IMR-90 (cell line): Measurements from ENCODE around the gene CNNM2. TPM values are rescaled to one million over a fixed set of nuclear protein-coding genes. Genes with fewer than 3 reads are reported as not detected.

Experiments
- ATAC-seq: fragments of 200-7000 bp; cut with Tn5 transposase; 2 replicates; pipeline ENCODE4 v1.9.1; 2020; ENCODE audit warnings: low read depth, mild to moderate bottlenecking, moderate library complexity
- BruUV-seq: library from RNA; stranded (reverse); fragments of 400-500 nt; replicated peaks from 2 replicates; lab custom pipeline; 2021; lab: Mats Ljungman, UMichigan
- CTCF ChIA-PET: fragments of 300-600 bp; formaldehyde crosslinking; extraction: SDS; loops from one replicate; lab custom pipeline; 2021; ENCODE audit warnings: antibody characterized with exemption; lab: Yijun Ruan, JAX
- POLR2A ChIA-PET: fragments of 300-600 bp; sonication (Branson Sonifier 250); formaldehyde crosslinking; loops from one replicate; lab custom pipeline; 2022; ENCODE audit warnings: antibody characterized with exemption; ENCODE audit not compliant: unreplicated experiment; lab: Charles Lee
- DNase-seq: peaks from one replicate; pipeline ENCODE4 v3.0.0; 2013
- H2AFZ ChIP-seq: replicated peaks from 2 replicates; pipeline ENCODE3; 2013; ENCODE audit warnings: low read length, mild to moderate bottlenecking; ENCODE audit not compliant: poor library complexity
- H2AK5ac ChIP-seq: 2 replicates; pipeline ENCODE4 v1.6.1; 2013; ENCODE audit warnings: low read depth, low read length, inconsistent platforms
- H2AK9ac ChIP-seq: replicated peaks from 2 replicates; pipeline ENCODE3; 2013; ENCODE audit warnings: mild to moderate bottlenecking, low read depth, low read length, moderate library complexity; ENCODE audit not compliant: poor library complexity
- H2BK120ac ChIP-seq: 2 replicates; pipeline ENCODE4 v1.6.1; 2013; ENCODE audit warnings: low read depth, low read length, inconsistent platforms
- H2BK15ac ChIP-seq: 3 replicates; pipeline ENCODE4 v1.6.1; 2013; ENCODE audit warnings: low read depth, low read length, inconsistent platforms
- H2BK20ac ChIP-seq: 2 replicates; pipeline ENCODE4 v1.6.1; 2013; ENCODE audit warnings: low read depth, mild to moderate bottlenecking, inconsistent platforms, low read length, moderate library complexity
- H2BK5ac ChIP-seq: 2 replicates; pipeline ENCODE4 v1.6.1; 2013; ENCODE audit warnings: mild to moderate bottlenecking, low read depth, low read length, inconsistent platforms; ENCODE audit not compliant: poor library complexity, severe bottlenecking
- H3K14ac ChIP-seq: replicated peaks from 2 replicates; pipeline ENCODE4 v1.6.1; 2013; ENCODE audit warnings: low read depth, low read length, inconsistent platforms
- H3K18ac ChIP-seq: 2 replicates; pipeline ENCODE4 v1.6.1; 2013; ENCODE audit warnings: low read depth, low read length, control low read depth
- H3K23ac ChIP-seq: 2 replicates; pipeline ENCODE4 v1.6.1; 2013; ENCODE audit warnings: low read depth, low read length, inconsistent platforms
- H3K27ac ChIP-seq: 2 replicates; pipeline ENCODE4 v1.5.1; 2013; ENCODE audit warnings: mild to moderate bottlenecking, control low read depth, low read length; ENCODE audit not compliant: insufficient read depth
- H3K27me3 ChIP-seq: 2 replicates; pipeline ENCODE4 v1.6.1; 2013; ENCODE audit warnings: low read length; ENCODE audit not compliant: control insufficient read depth, insufficient read depth
- H3K36me3 ChIP-seq: 2 replicates; pipeline ENCODE4 v1.6.1; 2013; ENCODE audit warnings: low read length, mixed read lengths; ENCODE audit not compliant: control insufficient read depth, insufficient read depth
- H3K4ac ChIP-seq: 2 replicates; pipeline ENCODE4 v1.6.1; 2013; ENCODE audit warnings: low read depth, low read length, inconsistent platforms
- H3K4me1 ChIP-seq: 2 replicates; pipeline ENCODE4 v1.6.1; 2013; ENCODE audit warnings: low read length, mixed read lengths; ENCODE audit not compliant: control insufficient read depth, insufficient read depth
- H3K4me2 ChIP-seq: 2 replicates; pipeline ENCODE4 v1.6.1; 2013; ENCODE audit warnings: low read depth, mild to moderate bottlenecking, control low read depth, low read length, moderate library complexity
- H3K4me3 ChIP-seq: 2 replicates; pipeline ENCODE4 v1.5.1; 2013; ENCODE audit warnings: low read depth, mild to moderate bottlenecking, control low read depth, low read length, moderate library complexity; ENCODE audit not compliant: insufficient read depth
- H3K56ac ChIP-seq: 2 replicates; pipeline ENCODE4 v1.6.1; 2013; ENCODE audit warnings: low read length, inconsistent platforms; ENCODE audit not compliant: insufficient read depth; ENCODE audit errors: extremely low read depth
- H3K79me1 ChIP-seq, 2 experiments: 2 replicates each; pipeline ENCODE4 v1.6.1; 2013; ENCODE audit warnings: low read length in 2 of 2, inconsistent platforms in 1 of 2, low read depth in 1 of 2
- H3K9ac ChIP-seq: 2 replicates; pipeline ENCODE4 v1.6.1; 2013; ENCODE audit warnings: low read depth, low read length, control low read depth
- H3K9me1 ChIP-seq: 2 replicates; pipeline ENCODE4 v1.6.1; 2013; ENCODE audit warnings: low read length, inconsistent platforms; ENCODE audit not compliant: insufficient read depth
- H3K9me3 ChIP-seq: 2 replicates; pipeline ENCODE4 v1.6.1; 2013; ENCODE audit warnings: low read length; ENCODE audit not compliant: control insufficient read depth, insufficient read depth
- H4K20me1 ChIP-seq: 2 replicates; pipeline ENCODE4 v1.6.1; 2013; ENCODE audit warnings: low read length, inconsistent platforms; ENCODE audit not compliant: insufficient read depth
- H4K5ac ChIP-seq: 2 replicates; pipeline ENCODE4 v1.6.1; 2013; ENCODE audit warnings: mild to moderate bottlenecking, low read depth, low read length, control low read depth
- H4K8ac ChIP-seq, 2 experiments: 2 replicates each; pipeline ENCODE4 v1.6.1; 2013; ENCODE audit warnings: low read depth in 2 of 2, low read length in 2 of 2, control low read depth in 1 of 2, inconsistent platforms in 1 of 2
- H4K91ac ChIP-seq: 2 replicates; pipeline ENCODE4 v1.6.1; 2013; ENCODE audit warnings: low read depth, low read length, inconsistent platforms; ENCODE audit not compliant: insufficient read depth
- BHLHE40 ChIP-seq: fragments of 150-350 bp; IDR thresholded peaks from 2 replicates; pipeline ENCODE4 v1.6.1; 2016; ENCODE audit warnings: mild to moderate bottlenecking, low read depth, low read length
- MAFK ChIP-seq: IDR thresholded peaks from 2 replicates; pipeline ENCODE4 v1.6.1; 2012; ENCODE audit warnings: low read depth, low read length, improper control_type of control experiment
- POLR2A ChIP-seq: IDR thresholded peaks from 2 replicates; pipeline ENCODE4 v1.6.1; 2012; ENCODE audit warnings: mild to moderate bottlenecking, low read depth, low read length
- WGBS, 2 experiments: methylation state at CpG; one replicate each; pipeline versions ENCODE4 v1.1.5 to v1.1.7; 2013; ENCODE audit warnings: missing lambda C conversion rate in 2 of 2; ENCODE audit not compliant: insufficient read length in 1 of 2; ENCODE audit errors: extremely low coverage in 2 of 2; 5-methylcytosine and 5-hydroxymethylcytosine counted together
- dilution Hi-C: fragments of 300-500 bp; cut with HindIII; formaldehyde crosslinking; loops from one replicate; pipeline ENCODE4 v1.14.3; 2018; ENCODE audit warnings: low sequenced_read_pairs; ENCODE audit not compliant: unreplicated experiment
- in situ Hi-C: fragments of 300-500 bp; cut with MboI; formaldehyde crosslinking; loops from 3 replicates; pipeline ENCODE4 v1.14.3; 2019; ENCODE audit warnings: low sequenced_read_pairs, inconsistent platforms, mixed read lengths
- intact Hi-C: fragments of 100-400 bp; cut with micrococcal nuclease; formaldehyde crosslinking; loops from 2 replicates; pipeline ENCODE4 v1.10.0; 2022
- polyA plus RNA-seq, 3 experiments: library from polyadenylated mRNA; depleted of rRNA; stranded (reverse); fragments of >200 nt; gene quantifications; 2 replicates each; pipeline ENCODE4 v1.2.3, GENCODE V29; 2012; ENCODE audit warnings: low replicate concordance in 1 of 3
- total RNA-seq: library from RNA; depleted of rRNA; stranded (reverse); fragments of >200 nt; gene quantifications from 2 replicates; pipeline ENCODE4 v1.2.3, GENCODE V29; 2012
- TF ChIP-seq, protein P1 (sequence below): fragments of 150-350 bp; IDR thresholded peaks from 2 replicates; pipeline ENCODE4 v1.6.1; 2017; ENCODE audit warnings: mild to moderate bottlenecking, antibody characterized with exemption, low read length, low read depth

Gene CNNM2
- total and polyA plus RNA-seq, 2 of the 4 experiments (the other 2 are of a cell fraction), result 4.7 to 5.6 TPM

DNA sequence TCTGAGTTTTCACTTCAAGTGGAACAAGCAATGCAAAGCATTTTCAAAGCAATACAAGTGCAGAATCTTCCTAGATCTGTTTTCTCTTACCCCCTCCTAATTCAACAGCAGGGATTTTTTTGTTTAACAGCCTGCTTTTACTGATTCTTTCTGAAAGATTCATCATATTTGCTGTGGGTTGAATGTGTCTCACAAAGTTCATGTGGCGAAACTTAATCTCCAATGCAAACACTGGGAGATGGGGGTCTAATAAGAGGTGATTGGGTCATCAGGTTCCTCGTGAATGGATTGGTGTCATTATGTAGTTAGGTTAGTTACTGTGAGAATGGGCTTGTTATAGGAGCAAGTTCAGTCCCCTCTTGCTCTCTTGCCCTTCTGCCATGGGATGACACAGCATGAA lies 107.6 kb downstream of the CNNM2 start:
- Histone ChIP-seq H4K8ac (no peak overlapping the region; a peak in 1 of 4 replicates), H3K9ac (no peak overlapping the region), H3K4me2 (no peak overlapping the region), H2AFZ (no peak overlapping the region), H3K9me3 (no peaks in the 10 kb centered on the region), H3K9me1 (peaks cover 8% of the 10 kb centered on the region; the same call in 1 of the 2 replicates), H3K4me3 (no peak overlapping the region), H4K20me1 (no peaks in the 10 kb centered on the region; the same call in 1 of the 2 replicates), H3K14ac (no peak overlapping the region), H4K91ac (no peak overlapping the region), H2BK20ac (no peak overlapping the region), H2BK120ac (no peak overlapping the region), H3K56ac (no peak overlapping the region), H3K36me3 (no peaks in the 10 kb centered on the region), H2AK9ac (no peak overlapping the region), H4K5ac (no peak overlapping the region), H3K79me1 (peaks cover 29 to 58% of the 10 kb centered on the region in 2 experiments; a peak in 3 of 4 replicates), H2AK5ac (no peak overlapping the region; the same call in 1 of the 2 replicates), H3K27me3 (no peaks in the 10 kb centered on the region), H3K18ac (peak overlapping the region; percentile 26; the same call in 1 of the 2 replicates), H3K23ac (no peak overlapping the region), H3K4me1 (peaks cover 21% of the 10 kb centered on the region), H3K4ac (no peak overlapping the region), H3K27ac (no peak overlapping the region), H2BK5ac (no peak overlapping the region), H2BK15ac (peak overlapping the region; percentile 4; the same call in 1 of the 3 replicates)
- dilution Hi-C loops, result no loop called here
- in situ Hi-C loops, result no loop called here
- intact Hi-C loops, result no loop called here
- whole genome bisulfite sequencing, 2 experiments, result no CpG with 5 or more reads among the region's 2 CpGs
- ATAC-seq, result no peak
- no TSS peak for BruUV-seq
- DNase-seq, result no peak
- ChIA-PET POLR2A (no interaction called here), CTCF (no interaction called here)
- TF ChIP-seq, protein P1, sequence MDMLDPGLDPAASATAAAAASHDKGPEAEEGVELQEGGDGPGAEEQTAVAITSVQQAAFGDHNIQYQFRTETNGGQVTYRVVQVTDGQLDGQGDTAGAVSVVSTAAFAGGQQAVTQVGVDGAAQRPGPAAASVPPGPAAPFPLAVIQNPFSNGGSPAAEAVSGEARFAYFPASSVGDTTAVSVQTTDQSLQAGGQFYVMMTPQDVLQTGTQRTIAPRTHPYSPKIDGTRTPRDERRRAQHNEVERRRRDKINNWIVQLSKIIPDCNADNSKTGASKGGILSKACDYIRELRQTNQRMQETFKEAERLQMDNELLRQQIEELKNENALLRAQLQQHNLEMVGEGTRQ, result no peak
- no peak for TF ChIP-seq BHLHE40
- no peak for TF ChIP-seq MAFK
- no peak for TF ChIP-seq POLR2A
